HCT116 (cell line): ENCODE measurements around the gene SLC12A7. TPM values are rescaled to one million over a fixed set of nuclear protein-coding genes. Genes with fewer than 3 reads are reported as not detected.

Experiments
- ATAC-seq: fragments of 200-7000 bp; cut with Tn5 transposase; 2 replicates; pipeline ENCODE4 v1.9.1; 2020; ENCODE audit warnings: mild to moderate bottlenecking, moderate library complexity
- BruUV-seq: library from RNA; stranded (reverse); fragments of 400-500 nt; replicated peaks from 2 replicates; lab custom pipeline; 2021; lab: Mats Ljungman, UMichigan
- CTCF ChIA-PET: fragments of 300-600 bp; sonication (Branson Sonifier 250); formaldehyde crosslinking; loops from one replicate; lab custom pipeline; 2021; ENCODE audit warnings: antibody characterized with exemption; lab: Charles Lee
- POLR2A ChIA-PET: fragments of 300-600, 350-600 bp; sonication (Branson Sonifier 250); formaldehyde crosslinking; loops from one replicate; lab custom pipeline; 2021; ENCODE audit warnings: antibody characterized with exemption; lab: Charles Lee
- RAD21 ChIA-PET, 2 experiments: fragments of 300-600 bp; sonication (Branson Sonifier 250); formaldehyde crosslinking; loops; one replicate each; lab custom pipeline; 2023; ENCODE audit warnings: low total read pairs in 2 of 2; ENCODE audit not compliant: uncharacterized antibody in 2 of 2, unreplicated experiment in 2 of 2, low non-redundant PET in 1 of 2; lab: Charles Lee
- DNase-seq: peaks from one replicate; pipeline ENCODE4 v3.0.0-alpha.2; 2010; ENCODE audit warnings: low read depth, low spot score
- H2AFZ ChIP-seq: fragments of 200-600 bp; shearing (Covaris generic), sonication (generic); 2 replicates; pipeline ENCODE4 v1.6.1; 2017; ENCODE audit warnings: low read depth, mixed run types, mixed read lengths, antibody characterized with exemption, low read length; ENCODE audit not compliant: poor library complexity, severe bottlenecking
- H3K27ac ChIP-seq: 2 replicates; pipeline ENCODE4 v1.5.1; 2012; ENCODE audit warnings: low read depth, low read length
- H3K27me3 ChIP-seq: fragments of 200-600 bp; sonication (generic); 2 replicates; pipeline ENCODE4 v1.6.1; 2016; ENCODE audit warnings: mixed run types, low read length, mixed read lengths; ENCODE audit not compliant: insufficient read depth
- H3K36me3 ChIP-seq, 2 experiments: fragments of 200-500 bp in 1 of 2; fragments of 200-600 bp in 1 of 2; sonication (Bioruptor generic) in 1 of 2; sonication (generic) in 1 of 2; 2 replicates each; pipeline versions ENCODE4 v1.5.1 to v1.6.1; 2014 to 2016; ENCODE audit warnings: low read length in 2 of 2, inconsistent platforms in 1 of 2, mixed read lengths in 1 of 2, mixed run types in 1 of 2; ENCODE audit not compliant: insufficient read depth in 2 of 2, control insufficient read depth in 1 of 2
- H3K4me1 ChIP-seq, 2 experiments: fragments of 200-600 bp in 1 of 2; sonication (generic) in 1 of 2; 2 replicates each; pipeline versions ENCODE4 v1.5.1 to v1.6.1; 2012 to 2017; ENCODE audit warnings: low read length in 2 of 2, inconsistent platforms in 1 of 2, mild to moderate bottlenecking in 1 of 2, mixed read lengths in 1 of 2, mixed run types in 1 of 2, moderate library complexity in 1 of 2; ENCODE audit not compliant: insufficient read depth in 2 of 2, control insufficient read depth in 1 of 2
- H3K4me2 ChIP-seq: fragments of 200-600 bp; sonication (generic); 2 replicates; pipeline ENCODE4 v1.6.1; 2017; ENCODE audit warnings: mixed run types, low read length, mixed read lengths
- H3K4me3 ChIP-seq, 2 experiments: fragments of 200-600 bp in 1 of 2; sonication (generic) in 1 of 2; replicated peaks in 1 of 2; 2 replicates each; pipeline ENCODE4 v1.5.1; 2011 to 2016; ENCODE audit warnings: low read length in 2 of 2, control low read depth in 1 of 2, low read depth in 1 of 2, mild to moderate bottlenecking in 1 of 2, mixed read lengths in 1 of 2, mixed run types in 1 of 2
- H3K79me2 ChIP-seq: fragments of 200-600 bp; sonication (generic); 2 replicates; pipeline ENCODE4 v1.6.1; 2017; ENCODE audit warnings: mild to moderate bottlenecking, mixed run types, low read length, moderate library complexity, mixed read lengths; ENCODE audit not compliant: insufficient read depth
- H3K9ac ChIP-seq: fragments of 200-600 bp; sonication (generic); 2 replicates; pipeline ENCODE4 v1.6.1; 2016; ENCODE audit warnings: low read length, mixed read lengths
- H3K9me2 ChIP-seq: fragments of 200-600 bp; sonication (generic), shearing (Covaris generic); 2 replicates; pipeline ENCODE4 v1.6.1; 2017; ENCODE audit warnings: mixed run types, mild to moderate bottlenecking, moderate library complexity; ENCODE audit not compliant: insufficient read depth
- H3K9me3 ChIP-seq, 2 experiments: fragments of 200-500 bp in 1 of 2; fragments of 200-600 bp in 1 of 2; sonication (Bioruptor generic) in 1 of 2; sonication (generic) in 1 of 2; 2 replicates each; pipeline ENCODE4 v1.6.1; 2014 to 2017; ENCODE audit warnings: low read length in 2 of 2, mixed read lengths in 2 of 2, inconsistent platforms in 1 of 2, low read depth in 1 of 2, mild to moderate bottlenecking in 1 of 2, mixed run types in 1 of 2, moderate library complexity in 1 of 2; ENCODE audit not compliant: control insufficient read depth in 1 of 2, insufficient read depth in 1 of 2
- H4K20me1 ChIP-seq: fragments of 200-600 bp; sonication (generic), shearing (Covaris generic); 2 replicates; pipeline ENCODE4 v1.6.1; 2017; ENCODE audit warnings: mixed run types, mild to moderate bottlenecking, moderate library complexity; ENCODE audit not compliant: insufficient read depth
- ATF3 ChIP-seq: IDR thresholded peaks from 2 replicates; pipeline ENCODE4 v1.6.1; 2012
- CBX3 ChIP-seq: IDR thresholded peaks from 2 replicates; pipeline ENCODE4 v1.6.1; 2012; ENCODE audit warnings: low read depth
- CEBPB ChIP-seq: IDR thresholded peaks from 2 replicates; pipeline ENCODE4 v1.6.1; 2012; ENCODE audit warnings: low read depth
- CTCF ChIP-seq, 3 experiments: fragments of 200-600 bp in 1 of 3; sonication (generic) in 1 of 3; IDR thresholded peaks in 2 of 3; conservative IDR thresholded peaks in 1 of 3; 2 replicates each; pipeline ENCODE4 v1.5.1; 2012 to 2017; ENCODE audit warnings: low read depth in 2 of 3, low read length in 2 of 3, antibody characterized with exemption in 1 of 3, borderline replicate concordance in 1 of 3, control low read depth in 1 of 3, mild to moderate bottlenecking in 1 of 3, mixed read lengths in 1 of 3, mixed run types in 1 of 3, moderate library complexity in 1 of 3; ENCODE audit not compliant: insufficient read depth in 1 of 3
- EGR1 ChIP-seq: IDR thresholded peaks from 2 replicates; pipeline ENCODE4 v1.6.1; 2012; ENCODE audit warnings: low read depth
- ELF1 ChIP-seq: IDR thresholded peaks from 2 replicates; pipeline ENCODE4 v1.6.1; 2012; ENCODE audit warnings: low read depth, borderline replicate concordance
- EZH2 ChIP-seq: fragments of 200-600 bp; sonication (generic); IDR thresholded peaks from 2 replicates; pipeline ENCODE4 v1.6.1; 2017; ENCODE audit warnings: antibody characterized with exemption, mixed run types
- EZH2phosphoT487 ChIP-seq: fragments of 200-600 bp; IDR thresholded peaks from 2 replicates; pipeline ENCODE4 v1.6.1; 2018; ENCODE audit warnings: antibody characterized with exemption, borderline replicate concordance
- JUND ChIP-seq: IDR thresholded peaks from 2 replicates; pipeline ENCODE4 v1.6.1; 2012
- MAX ChIP-seq: IDR thresholded peaks from 2 replicates; pipeline ENCODE4 v1.6.1; 2012
- POLR2A ChIP-seq: IDR thresholded peaks from 2 replicates; pipeline ENCODE4 v1.7.0; 2011; ENCODE audit warnings: borderline replicate concordance; ENCODE audit not compliant: insufficient read depth, insufficient read length; ENCODE audit errors: extremely low read depth
- POLR2AphosphoS5 ChIP-seq: IDR thresholded peaks from 2 replicates; pipeline ENCODE4 v1.6.1; 2011; ENCODE audit warnings: mild to moderate bottlenecking, low read depth, low read length, moderate library complexity
- RAD21 ChIP-seq: IDR thresholded peaks from 2 replicates; pipeline ENCODE4 v1.6.1; 2012; ENCODE audit warnings: low read depth, mild to moderate bottlenecking
- SIN3A ChIP-seq: IDR thresholded peaks from 2 replicates; pipeline ENCODE4 v1.6.1; 2012; ENCODE audit warnings: low read depth
- SP1 ChIP-seq: IDR thresholded peaks from 2 replicates; pipeline ENCODE4 v1.6.1; 2012; ENCODE audit warnings: low read depth
- SRF ChIP-seq: IDR thresholded peaks from 2 replicates; pipeline ENCODE4 v1.6.1; 2012; ENCODE audit warnings: low read depth
- TCF7L2 ChIP-seq: IDR thresholded peaks from 2 replicates; pipeline ENCODE4 v1.7.0; 2011; ENCODE audit warnings: borderline replicate concordance, inconsistent platforms; ENCODE audit not compliant: insufficient read depth, insufficient read length; ENCODE audit errors: extremely low read depth
- YY1 ChIP-seq: IDR thresholded peaks from 2 replicates; pipeline ENCODE4 v1.6.1; 2011; ENCODE audit warnings: low read length, low read depth, moderate library complexity, mild to moderate bottlenecking; ENCODE audit not compliant: insufficient replicate concordance; ENCODE audit errors: extremely low read depth
- ZBTB33 ChIP-seq: IDR thresholded peaks from 2 replicates; pipeline ENCODE4 v1.6.1; 2011; ENCODE audit warnings: mild to moderate bottlenecking, low read length, moderate library complexity; ENCODE audit not compliant: insufficient replicate concordance; ENCODE audit errors: extremely low read depth
- ZFX ChIP-seq: fragments of 450-650 bp; IDR thresholded peaks from 2 replicates; pipeline ENCODE4 v1.6.1; 2017
- ZNF274 ChIP-seq: fragments of 200-500 bp; sonication (Bioruptor generic); IDR thresholded peaks from 2 replicates; pipeline ENCODE4 v1.6.1; 2014; ENCODE audit warnings: mild to moderate bottlenecking, low read depth, low read length, inconsistent platforms
- intact Hi-C: fragments of 100-400 bp; cut with micrococcal nuclease; formaldehyde crosslinking; loops from 2 replicates; pipeline ENCODE4 v1.10.0; 2022
- total RNA-seq: library from RNA; stranded (reverse); gene quantifications from one replicate; pipeline ENCODE4 v1.2.1, GENCODE V29; 2021; ENCODE audit not compliant: unreplicated experiment

The SLC12A7 gene
- total RNA-seq, 1 experiment from 2014 or later: 29.6 TPM

- Histone ChIP-seq H3K9me3 (no peaks in the 10 kb centered on the region), H3K36me3 (no peaks in the 10 kb centered on the region), H3K4me1 (peaks cover 14 to 22% of the 10 kb centered on the region in 2 experiments), H3K4me2 (peak overlapping the region; percentile 78), H3K4me3 (peak overlapping the region in 1 of 2 experiments; percentile 31; a peak in 2 of 4 replicates), H2AFZ (no peak overlapping the region), H3K27me3 (no peaks in the 10 kb centered on the region), H3K9ac (peak overlapping the region; percentile 41), H3K27ac (peak overlapping the region; percentile 54), H4K20me1 (no peaks in the 10 kb centered on the region), H3K9me2 (no peaks in the 10 kb centered on the region), H3K79me2 (no peaks in the 10 kb centered on the region)
- ChIA-PET POLR2A (no interaction called here), CTCF (interaction anchor here (1.9 kb wide), 2 partner anchors 13 to 150 kb away, joined by 6 to 9 read pairs; no protein-coding TSS in a partner anchor), RAD21 (no interaction called here)
- intact Hi-C loops: loop anchor here (10.0 kb wide), 3 partner anchors 156 to 716 kb away; partner anchors contain the start of genes EXOC3 and NKD2
- BruUV-seq: no TSS peak
- peak; percentile 92 for ATAC-seq
- DNase-seq: peak; percentile 69
- TF ChIP-seq MAX (no peak; the same call in 1 of the 2 replicates), ZNF274 (no peak), YY1 (peak; percentile 26), POLR2A (no peak), POLR2AphosphoS5 (no peak), ELF1 (no peak), CBX3 (peak; percentile 87), ATF3 (no peak), EGR1 (no peak), SP1 (no peak), EZH2 (no peak), SIN3A (no peak), JUND (peak; percentile 73), ZFX (no peak), SRF (no peak), EZH2phosphoT487 (no peak), TCF7L2 (peak; percentile 23), ZBTB33 (no peak), CTCF (IDR thresholded peaks at IDR 0.05 in 2 of 3, conservative IDR thresholded peaks at IDR 0.05 in 1 of 3; ENCODE audit: borderline replicate concordance in 1 of 3, insufficient read depth in 1 of 3, low read depth in 2 of 3, low read length in 2 of 3) (no peak), CEBPB (no peak), RAD21 (no peak)
These were observed 49.4 kb upstream of the SLC12A7 start for GRCh38 chr5:1161108-1161832.
